ENCODE data around the gene TIMD4.

The TIMD4 gene

GRCh38 chr5:156963125-156963524, at the start of gene TIMD4:
TSS of gene TIMD4 (minus strand) at chr5:156963226. CDS start at chr5:156963198, 28 bp downstream.
- no peak for DNase-seq (ENCODE audit: extremely low spot score)
- CTCF ChIA-PET, result no interaction called here
- POLR2A ChIA-PET, result no interaction called here
- TF ChIP-seq FOXA1 (IDR thresholded peaks at IDR 0.05), result no peak
- TF ChIP-seq SP1 (IDR thresholded peaks at IDR 0.05), result no peak

GRCh38 chr5:157006262-157006661, 43.2 kb upstream of the TIMD4 start:
- ChIA-PET POLR2A (no interaction called here), CTCF (no interaction called here)

GRCh38 chr5:157004893-157005551, 42.0 kb upstream of the TIMD4 start:
- TF ChIP-seq SUZ12 (IDR thresholded peaks at IDR 0.05) (no peak), PKNOX1 (IDR thresholded peaks at IDR 0.05) (no peak), FOXK2 (IDR thresholded peaks at IDR 0.05) (no peak), SP1 (IDR thresholded peaks at IDR 0.05) (no peak), ARNT (IDR thresholded peaks at IDR 0.05) (no peak), LEF1 (IDR thresholded peaks at IDR 0.05; ENCODE audit: borderline replicate concordance) (no peak), ELF4 (IDR thresholded peaks at IDR 0.05) (no peak), TARDBP (IDR thresholded peaks at IDR 0.05) (no peak), FOXM1 (IDR thresholded peaks at IDR 0.05; ENCODE audit: borderline replicate concordance) (no peak), L3MBTL2 (conservative IDR thresholded peaks at IDR 0.05) (no peak), ZNF384 (IDR thresholded peaks at IDR 0.05) (no peak), NFRKB (IDR thresholded peaks at IDR 0.05) (no peak)
- POLR2A ChIA-PET, result no interaction called here
- no peak for DNase-seq (ENCODE audit: extremely low spot score)
- CTCF ChIA-PET, result no interaction called here

More at GRCh38 chr5:157006262-157006661, 43.2 kb upstream of the TIMD4 start:
- no peak for DNase-seq (ENCODE audit: extremely low spot score)
- no peak for TF ChIP-seq ARNT (IDR thresholded peaks at IDR 0.05)
- TF ChIP-seq LEF1 (IDR thresholded peaks at IDR 0.05; ENCODE audit: borderline replicate concordance), result no peak
- no peak for TF ChIP-seq SUZ12 (IDR thresholded peaks at IDR 0.05)
- no peak for TF ChIP-seq ZNF384 (IDR thresholded peaks at IDR 0.05)
- TF ChIP-seq HDGF (IDR thresholded peaks at IDR 0.05; ENCODE audit: borderline replicate concordance), result no peak
- TF ChIP-seq SP1 (IDR thresholded peaks at IDR 0.05), result no peak
- TF ChIP-seq BHLHE40 (IDR thresholded peaks at IDR 0.05; ENCODE audit: borderline replicate concordance), result no peak
- TF ChIP-seq TARDBP (IDR thresholded peaks at IDR 0.05), result no peak
- TF ChIP-seq FOXA1 (IDR thresholded peaks at IDR 0.05), result no peak
- TF ChIP-seq L3MBTL2 (conservative IDR thresholded peaks at IDR 0.05), result no peak
- TF ChIP-seq ELF4 (IDR thresholded peaks at IDR 0.05), result no peak
- TF ChIP-seq FOXK2 (IDR thresholded peaks at IDR 0.05), result no peak
- no peak for TF ChIP-seq PKNOX1 (IDR thresholded peaks at IDR 0.05)

GRCh38 chr5:156991714-156992113, 28.7 kb upstream of the TIMD4 start:
- CTCF ChIA-PET, result no interaction called here
- no peak for TF ChIP-seq PKNOX1 (IDR thresholded peaks at IDR 0.05)
- no peak for TF ChIP-seq CTBP1 (IDR thresholded peaks at IDR 0.05; ENCODE audit: borderline replicate concordance)
- no peak for TF ChIP-seq ELF4 (IDR thresholded peaks at IDR 0.05)
- TF ChIP-seq SUZ12 (IDR thresholded peaks at IDR 0.05), result no peak
- TF ChIP-seq FOXA1 (IDR thresholded peaks at IDR 0.05), result no peak
- no peak for TF ChIP-seq ARNT (IDR thresholded peaks at IDR 0.05)
- no peak for TF ChIP-seq FOXK2 (IDR thresholded peaks at IDR 0.05)
- no peak for TF ChIP-seq HDGF (IDR thresholded peaks at IDR 0.05; ENCODE audit: borderline replicate concordance)
- no peak for TF ChIP-seq BHLHE40 (IDR thresholded peaks at IDR 0.05; ENCODE audit: borderline replicate concordance)
- no peak for TF ChIP-seq LEF1 (IDR thresholded peaks at IDR 0.05; ENCODE audit: borderline replicate concordance)
- TF ChIP-seq L3MBTL2 (conservative IDR thresholded peaks at IDR 0.05), result no peak
- no peak for TF ChIP-seq FOXM1 (IDR thresholded peaks at IDR 0.05; ENCODE audit: borderline replicate concordance)
- TF ChIP-seq SP1 (IDR thresholded peaks at IDR 0.05), result no peak
- TF ChIP-seq NFRKB (IDR thresholded peaks at IDR 0.05), result no peak
- no peak for TF ChIP-seq ZNF384 (IDR thresholded peaks at IDR 0.05)
- no peak for TF ChIP-seq TARDBP (IDR thresholded peaks at IDR 0.05)
- DNase-seq (ENCODE audit: extremely low spot score), result no peak
- POLR2A ChIA-PET, result no interaction called here

GRCh38 chr5:156984064-156984463, 21.0 kb upstream of the TIMD4 start:
- CTCF ChIA-PET, result interaction anchor here (0.5 kb wide), 1 partner anchor 18 kb away, joined by 5 read pairs; no protein-coding TSS in a partner anchor
- DNase-seq (ENCODE audit: extremely low spot score), result no peak
- TF ChIP-seq L3MBTL2 (conservative IDR thresholded peaks at IDR 0.05), result no peak
- no peak for TF ChIP-seq SP1 (IDR thresholded peaks at IDR 0.05)
- TF ChIP-seq SUZ12 (IDR thresholded peaks at IDR 0.05), result no peak
- no peak for TF ChIP-seq ZNF384 (IDR thresholded peaks at IDR 0.05)
- TF ChIP-seq FOXA1 (IDR thresholded peaks at IDR 0.05), result no peak
- POLR2A ChIA-PET, result no interaction called here

GRCh38 chr5:156981481-156981880, 18.5 kb upstream of the TIMD4 start:
- CTCF ChIA-PET, result interaction anchor here (0.6 kb wide), 1 partner anchor 1027 kb away, joined by 3 read pairs; no protein-coding TSS in a partner anchor
- no peak for DNase-seq (ENCODE audit: extremely low spot score)
- POLR2A ChIA-PET, result no interaction called here
- TF ChIP-seq HDGF (IDR thresholded peaks at IDR 0.05; ENCODE audit: borderline replicate concordance) (no peak), ARNT (IDR thresholded peaks at IDR 0.05) (no peak), ZNF384 (IDR thresholded peaks at IDR 0.05) (no peak)

- TF ChIP-seq BHLHE40 (IDR thresholded peaks at IDR 0.05; ENCODE audit: borderline replicate concordance) (no peak), SUZ12 (IDR thresholded peaks at IDR 0.05) (no peak), ARNT (IDR thresholded peaks at IDR 0.05) (no peak), PKNOX1 (IDR thresholded peaks at IDR 0.05) (no peak), SP1 (IDR thresholded peaks at IDR 0.05) (no peak), LEF1 (IDR thresholded peaks at IDR 0.05; ENCODE audit: borderline replicate concordance) (no peak), FOXM1 (IDR thresholded peaks at IDR 0.05; ENCODE audit: borderline replicate concordance) (no peak), ZNF384 (IDR thresholded peaks at IDR 0.05) (no peak), HDGF (IDR thresholded peaks at IDR 0.05; ENCODE audit: borderline replicate concordance) (no peak), TARDBP (IDR thresholded peaks at IDR 0.05) (no peak)
- POLR2A ChIA-PET, result no interaction called here
- DNase-seq (ENCODE audit: extremely low spot score), result no peak
- CTCF ChIA-PET, result no interaction called here
Measured at GRCh38 chr5:156974328-156974727, 11.3 kb upstream of the TIMD4 start.
